ELF-1 (cell line): Measurements from ENCODE around the gene TBX20.
"Not testable (repeated sequence)": the region's sequence is repeated elsewhere in the genome, so short reads cannot be mapped to it uniquely, and the experiment has no call there.

Experiments
- DNase-seq: peaks from one replicate; pipeline ENCODE4 v3.0.0-alpha.2; 2016; ENCODE audit warnings: low read depth, low spot score

Gene TBX20

GRCh38 chr7:35222445-35222844 lies 31.5 kb downstream of the TBX20 start:
- not testable (repeated sequence) for DNase-seq

GRCh38 chr7:35220176-35220575 lies 33.7 kb downstream of the TBX20 start:
- not testable (repeated sequence) for DNase-seq

GRCh38 chr7:35216033-35216432 lies 37.9 kb downstream of the TBX20 start:
- not testable (repeated sequence) for DNase-seq

GRCh38 chr7:35215063-35215462 lies 38.8 kb downstream of the TBX20 start:
- not testable (repeated sequence) for DNase-seq

- DNase-seq, result not testable (repeated sequence)
Observed at GRCh38 chr7:35206924-35207323, 47.0 kb downstream of the TBX20 start.

- DNase-seq, result not testable (repeated sequence)
Observed at GRCh38 chr7:35204850-35205249, 49.0 kb downstream of the TBX20 start.

- not testable (repeated sequence) for DNase-seq
Observed at GRCh38 chr7:35204031-35204430, 49.9 kb downstream of the TBX20 start.

GRCh38 chr7:35202353-35202752 lies 51.5 kb downstream of the TBX20 start:
- peak; percentile 5 for DNase-seq

GRCh38 chr7:35200170-35200569 lies 53.7 kb downstream of the TBX20 start:
- not testable (repeated sequence) for DNase-seq

- not testable (repeated sequence) for DNase-seq
Observed at GRCh38 chr7:35198370-35199140, 55.3 kb downstream of the TBX20 start.

- not testable (repeated sequence) for DNase-seq
Observed at GRCh38 chr7:35191571-35191970, 62.3 kb downstream of the TBX20 start.

GRCh38 chr7:35190146-35190773 lies 63.6 kb downstream of the TBX20 start:
- not testable (repeated sequence) for DNase-seq

GRCh38 chr7:35186751-35187150 lies 67.1 kb downstream of the TBX20 start:
- peak; percentile 66 for DNase-seq

- DNase-seq, result peak; percentile 69
Observed at GRCh38 chr7:35185908-35186731, 67.8 kb downstream of the TBX20 start.

GRCh38 chr7:35185578-35185907 lies 68.4 kb downstream of the TBX20 start:
- not testable (repeated sequence) for DNase-seq

- not testable (repeated sequence) for DNase-seq
Observed at GRCh38 chr7:35184961-35185360, 68.9 kb downstream of the TBX20 start.

GRCh38 chr7:35183873-35184503 lies 69.9 kb downstream of the TBX20 start:
- not testable (repeated sequence) for DNase-seq

GRCh38 chr7:35180665-35181064 lies 73.2 kb downstream of the TBX20 start:
- not testable (repeated sequence) for DNase-seq

- peak; percentile 2 for DNase-seq
Observed at GRCh38 chr7:35173176-35173575, 80.7 kb downstream of the TBX20 start.

- not testable (repeated sequence) for DNase-seq
Observed at GRCh38 chr7:35172131-35172530, 81.8 kb downstream of the TBX20 start.

GRCh38 chr7:35167658-35168057 lies 86.2 kb downstream of the TBX20 start:
- DNase-seq, result not testable (repeated sequence)

- DNase-seq, result not testable (repeated sequence)
Observed at GRCh38 chr7:35167158-35167557, 86.7 kb downstream of the TBX20 start.
